ENCODE measurements around the gene ATRNL1.

GRCh38 chr10:115985786-115986185 lies 892.6 kb downstream of the ATRNL1 start:
- no peak for TF ChIP-seq CTCF (IDR thresholded peaks at IDR 0.05; ENCODE audit: low read depth, low read length)
- no peak for TF ChIP-seq EZH2phosphoT487 (IDR thresholded peaks at IDR 0.05; ENCODE audit: low read depth)
